ENCODE measurements around the gene PLCH1. TPM values are rescaled to one million over a fixed set of nuclear protein-coding genes. Genes with fewer than 3 reads are reported as not detected.

Gene PLCH1
- total and polyA plus RNA-seq, 4 donors: 0.03 to 1.0 (median 0.22) TPM

Small RNA genes lying within 50 kb of the gene (small RNA-seq; reads per million reads assigned to genes)
- gene AC108729.3 (not detected), gene RN7SL715P (not detected)

Other genes starting within 250 kb of the PLCH1 start
- 1 to 10 TPM; 1.2 to 2.4 TPM for gene C3orf33, start 61.2 kb upstream of the PLCH1 start, total RNA-seq
- gene C3orf33, start 61.2 kb upstream of the PLCH1 start, polyA plus RNA-seq: 1 to 10 TPM; 1.4 to 2.0 TPM
- 10 to 100 TPM; 21.3 to 75.2 TPM for gene SLC33A1, start 109.4 kb upstream of the PLCH1 start, total RNA-seq
- gene SLC33A1, start 109.4 kb upstream of the PLCH1 start, polyA plus RNA-seq: 10 to 100 TPM; 13.8 to 32.7 TPM
- 10 to 100 TPM; 15.8 to 16.1 TPM for gene GMPS, start 125.6 kb upstream of the PLCH1 start, total RNA-seq
- gene GMPS, start 125.6 kb upstream of the PLCH1 start, polyA plus RNA-seq: 10 to 100 TPM; 10.8 to 13.7 TPM